ENCODE results near the gene TNP2.
"Not testable (repeated sequence)": the region's sequence is repeated elsewhere in the genome, so short reads cannot be mapped to it uniquely, and the experiment has no call there.

The TNP2 gene

GRCh38 chr16:11238272-11239202, 30.6 kb downstream of the TNP2 start:
- no peak for DNase-seq

DNA sequence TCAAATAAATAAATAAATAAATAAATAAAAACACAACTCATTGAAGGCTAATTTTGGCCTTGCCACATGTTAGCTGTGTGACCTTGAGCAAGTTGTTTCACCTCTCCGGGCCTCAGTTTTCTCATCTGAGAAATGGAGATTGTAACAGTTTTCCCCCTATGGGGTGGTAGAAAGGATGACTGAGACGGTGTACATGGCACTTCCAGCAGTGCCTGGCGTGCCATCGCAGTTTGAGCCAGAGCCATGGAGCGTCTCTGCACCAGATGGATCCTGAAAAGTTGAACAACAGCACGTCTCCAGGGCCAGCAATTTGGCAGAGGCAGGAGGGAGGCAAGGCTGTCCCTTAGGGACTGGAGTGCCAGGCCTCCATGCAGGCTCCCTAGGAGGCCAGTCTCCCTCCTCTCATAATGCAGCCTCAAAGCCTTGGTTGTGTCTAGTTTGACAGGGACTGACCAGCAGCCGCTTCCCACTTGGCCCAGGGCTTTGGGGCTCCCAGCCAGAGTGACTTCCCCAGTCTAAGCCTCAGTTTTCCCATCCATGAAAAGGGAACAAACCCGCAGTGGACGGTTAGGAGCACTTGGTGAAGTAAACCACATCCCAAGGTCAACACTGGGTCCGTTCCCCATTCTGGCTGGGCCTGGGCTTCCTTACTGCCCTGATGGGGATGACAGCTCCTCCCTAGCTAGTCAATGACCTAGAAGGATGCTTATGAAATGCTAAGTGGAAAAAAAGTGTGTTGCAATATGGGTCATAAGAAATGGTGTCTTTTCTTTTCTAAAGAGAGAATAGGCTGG, 32.5 kb downstream of the TNP2 start:
- DNase-seq: no peak

DNA sequence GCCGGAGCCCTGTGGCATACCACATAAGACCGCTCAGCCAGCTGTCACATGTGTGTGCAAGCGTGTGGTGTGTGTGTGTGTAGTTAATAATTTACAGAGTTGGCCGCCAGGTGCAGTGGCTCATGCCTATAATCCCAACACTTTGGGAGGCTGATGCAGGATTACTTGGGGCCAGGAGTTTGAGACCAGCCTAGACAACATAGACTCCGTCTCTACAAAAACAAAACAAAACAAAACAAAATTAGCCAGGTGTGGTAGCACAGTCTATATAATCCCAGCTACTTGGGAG, 33.5 kb downstream of the TNP2 start:
- no peak for DNase-seq

DNA sequence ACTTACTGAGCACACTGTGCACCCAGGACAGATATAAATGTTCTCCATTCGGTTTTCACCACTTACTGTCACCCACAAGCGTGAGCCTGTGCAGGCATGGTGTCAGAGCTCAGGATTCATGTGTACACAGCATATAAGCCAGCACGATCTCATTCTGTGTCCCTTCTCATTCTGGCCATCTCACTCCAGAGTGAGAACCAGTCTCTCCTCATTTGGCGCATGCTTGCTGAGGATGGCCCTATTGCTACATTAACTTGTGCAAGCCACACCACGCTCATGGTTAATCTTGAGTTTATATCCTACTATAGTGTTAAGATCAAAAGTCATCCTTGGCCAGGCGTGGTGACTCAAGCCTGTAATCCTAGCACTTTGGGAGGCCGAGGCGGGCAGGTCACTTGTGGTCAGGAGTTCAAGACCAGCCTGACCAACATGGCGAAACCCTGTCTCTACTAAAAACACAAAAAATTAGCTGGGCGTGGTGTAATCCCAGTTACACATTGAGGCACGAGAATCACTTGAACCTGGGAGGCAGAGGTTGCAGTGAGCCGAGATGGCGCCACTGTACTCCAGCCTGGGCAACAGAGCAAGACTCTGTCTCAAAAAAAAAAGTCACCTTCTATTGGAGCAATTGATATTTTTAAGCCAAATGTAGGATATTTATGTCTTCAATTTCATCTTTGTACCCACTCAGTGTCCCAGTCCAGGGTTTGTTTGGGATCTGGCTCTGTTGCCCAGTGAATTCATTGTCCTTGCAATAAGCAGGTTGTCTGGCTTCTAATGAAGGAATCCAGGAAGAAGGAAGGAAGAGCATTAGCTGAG, 34.0 kb downstream of the TNP2 start:
- no peak for DNase-seq

GRCh38 chr16:11233727-11234376, 35.3 kb downstream of the TNP2 start:
- DNase-seq: peak; percentile 70

DNA sequence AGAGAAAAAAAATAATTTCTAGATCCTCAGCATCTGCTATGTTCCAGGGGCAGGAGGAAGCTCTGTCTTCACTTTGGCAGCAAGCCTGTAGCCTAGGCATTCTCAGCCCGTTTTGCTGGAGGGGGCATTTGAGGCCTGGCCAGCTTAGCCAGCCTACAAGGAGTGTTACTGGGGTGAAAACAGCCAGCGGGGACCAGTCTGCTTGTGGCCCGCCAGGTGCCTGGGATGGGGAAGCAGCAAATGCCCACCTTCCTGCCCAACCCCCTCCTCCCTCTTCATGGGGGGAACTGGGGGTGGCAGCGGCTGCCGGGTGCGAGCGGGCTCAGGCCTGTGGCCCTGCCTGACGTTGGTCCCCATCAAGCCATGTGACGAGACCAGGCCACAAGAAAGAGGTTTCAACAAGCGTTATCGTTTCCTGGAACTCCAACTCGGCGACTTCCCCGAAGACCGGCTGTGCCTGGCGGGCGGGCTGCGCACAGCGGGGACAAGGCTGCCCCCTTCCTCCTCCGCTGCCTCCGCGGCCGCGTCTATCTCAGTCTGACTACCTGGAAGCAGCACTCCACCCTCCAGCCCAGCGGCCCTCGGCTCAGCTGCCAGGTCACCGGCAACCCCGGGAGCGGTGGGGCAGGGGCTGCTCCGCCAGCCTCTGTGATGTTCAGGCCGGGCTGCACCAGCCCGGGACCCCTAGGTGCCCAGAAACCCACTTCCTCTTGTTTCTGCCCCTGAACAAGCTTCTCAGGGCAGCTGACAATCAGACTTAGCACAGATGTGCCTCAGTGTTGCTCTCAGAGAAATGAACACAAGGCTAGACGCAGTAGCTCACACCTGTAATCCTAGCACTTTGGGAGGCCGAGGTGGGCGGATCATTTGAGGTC, 36.0 kb downstream of the TNP2 start:
- peak; percentile 86 for DNase-seq

DNA sequence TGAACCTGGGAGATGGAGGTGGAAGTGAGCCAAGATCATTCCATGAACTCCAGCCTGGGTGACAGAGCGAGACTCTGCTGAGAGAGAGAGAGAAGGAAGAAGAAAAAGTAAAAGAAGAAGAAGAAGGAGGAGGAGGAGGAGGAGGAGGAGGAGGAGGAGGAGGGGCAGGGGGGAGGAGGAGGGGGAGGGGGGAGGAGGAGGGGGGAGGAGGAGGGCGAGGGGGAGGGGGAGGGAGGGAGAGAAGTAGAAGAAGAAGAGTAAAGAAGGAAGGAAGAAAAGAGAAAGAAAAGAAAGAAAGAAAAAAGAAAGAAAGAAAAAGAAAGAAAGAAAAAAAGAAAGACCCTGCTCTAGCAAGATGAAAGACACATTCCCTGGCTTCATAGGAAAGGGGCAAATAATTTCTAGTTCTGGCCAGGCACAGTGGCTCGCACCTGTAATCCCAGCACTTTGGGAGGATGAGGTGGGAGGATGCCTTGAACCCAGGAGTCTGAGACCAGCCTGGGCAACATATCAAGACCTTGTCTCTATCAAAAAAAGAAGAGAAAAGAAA, 36.7 kb downstream of the TNP2 start:
- no peak for DNase-seq

- no peak for DNase-seq
Observed at GRCh38 chr16:11231367-11231970, 37.7 kb downstream of the TNP2 start.

DNA sequence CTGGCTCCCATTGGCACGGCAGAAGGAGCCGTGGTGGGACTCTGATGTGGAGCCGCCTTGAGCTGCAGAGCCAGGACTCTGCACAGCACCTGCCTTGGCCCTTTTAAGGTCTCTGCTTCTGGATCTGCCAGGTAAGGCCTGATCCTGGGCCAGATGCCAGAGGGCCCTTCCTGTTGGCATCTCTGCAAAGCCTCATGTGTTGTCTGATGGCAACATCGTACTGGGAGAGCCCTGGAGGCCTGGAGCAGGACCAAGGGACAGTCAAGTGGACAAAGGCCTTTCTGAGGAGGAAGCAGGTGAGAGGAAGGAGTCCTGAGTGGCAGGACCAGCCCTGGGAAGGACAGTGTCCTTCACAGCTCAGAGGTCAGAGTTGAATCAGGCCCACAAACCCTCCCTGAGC, 39.2 kb downstream of the TNP2 start:
- no peak for DNase-seq

GRCh38 chr16:11229432-11229831, 39.7 kb downstream of the TNP2 start:
- DNase-seq: no peak

- DNase-seq: no peak
Observed at GRCh38 chr16:11225677-11226549, 43.2 kb downstream of the TNP2 start.

- peak; percentile 76 for DNase-seq
Observed at GRCh38 chr16:11224894-11225676, 44.0 kb downstream of the TNP2 start.

DNA sequence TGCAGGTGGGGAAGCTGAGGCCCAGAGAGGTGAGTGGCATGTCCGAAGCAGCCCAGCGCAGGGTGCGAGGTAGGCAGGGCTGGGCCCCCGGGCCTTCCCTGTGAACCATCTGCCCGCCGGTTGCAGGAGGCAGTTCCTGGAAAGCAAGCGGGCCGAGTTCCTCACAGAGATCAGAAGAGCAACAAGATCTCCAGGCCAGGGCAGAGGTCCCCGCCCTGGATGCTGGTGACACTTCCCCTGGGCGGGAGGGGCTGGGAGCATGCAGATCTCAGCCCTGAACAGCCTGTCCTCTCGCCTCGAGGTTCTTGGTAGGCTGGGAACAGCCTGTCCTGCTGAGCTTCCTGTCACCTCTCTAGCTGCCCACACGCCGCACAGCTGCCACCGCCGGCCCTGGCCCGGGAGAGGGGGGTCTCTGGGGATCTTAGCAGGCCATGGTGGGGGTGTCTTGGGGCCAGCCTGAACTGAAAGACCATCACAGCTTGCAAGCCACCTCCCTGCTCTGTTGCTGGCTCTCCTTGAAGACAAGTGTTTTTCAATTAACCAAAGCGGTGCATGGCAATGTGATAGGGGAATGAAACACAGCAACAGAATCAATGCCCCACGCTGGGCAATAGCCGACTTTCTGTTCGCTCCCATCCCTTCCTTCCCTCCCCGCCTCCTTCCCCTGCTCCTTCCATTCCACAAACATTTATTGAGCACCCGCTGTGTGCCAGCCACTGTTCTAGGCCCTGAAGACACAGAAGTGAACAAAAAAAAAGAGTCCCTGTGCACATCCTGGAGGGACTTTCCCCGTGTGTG, 44.8 kb downstream of the TNP2 start:
- DNase-seq: peak; percentile 60

DNA sequence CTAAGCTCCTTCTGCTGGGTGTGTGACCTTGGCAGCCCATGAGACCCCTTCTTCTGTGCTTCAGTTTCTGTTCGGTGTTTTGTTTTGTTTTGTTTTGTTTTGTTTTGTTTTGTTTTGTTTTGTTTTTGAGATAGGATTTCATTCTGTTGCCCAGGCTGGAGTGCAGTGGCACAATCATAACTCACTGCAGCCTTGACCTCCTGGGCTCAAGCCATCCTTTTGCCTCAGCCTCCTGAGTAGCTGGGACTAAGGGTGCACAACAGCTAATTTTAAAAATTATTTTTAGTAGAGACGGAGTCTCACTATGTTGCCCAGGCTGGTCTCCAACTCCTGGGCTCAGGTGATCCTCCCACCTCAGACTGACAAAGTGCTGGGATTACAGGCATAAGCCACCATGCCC, 48.6 kb downstream of the TNP2 start:
- DNase-seq: not testable (repeated sequence)

DNA sequence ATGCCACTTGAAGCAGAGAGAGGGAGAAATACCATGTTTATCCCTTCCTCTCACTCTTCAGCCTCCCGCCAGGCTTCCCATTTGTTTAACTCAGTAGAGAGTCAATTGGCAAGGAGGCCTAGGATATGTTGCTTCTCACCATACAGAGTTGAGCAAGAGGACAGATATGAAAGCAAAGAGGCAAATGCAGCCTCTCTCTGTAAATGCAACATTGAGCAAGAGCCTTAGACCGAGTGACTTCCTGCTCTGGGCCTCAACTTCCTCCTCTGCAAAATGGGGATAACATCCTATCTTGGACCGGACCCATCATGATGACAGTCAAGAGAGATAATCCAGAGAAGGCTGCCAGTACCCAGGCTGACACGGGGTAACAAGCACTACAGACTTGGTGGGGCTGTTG, 49.9 kb downstream of the TNP2 start:
- no peak for DNase-seq

GRCh38 chr16:11218604-11218962, 50.5 kb downstream of the TNP2 start:
- DNase-seq: no peak
